Measurements from ENCODE around the gene GDPD4.

DNA sequence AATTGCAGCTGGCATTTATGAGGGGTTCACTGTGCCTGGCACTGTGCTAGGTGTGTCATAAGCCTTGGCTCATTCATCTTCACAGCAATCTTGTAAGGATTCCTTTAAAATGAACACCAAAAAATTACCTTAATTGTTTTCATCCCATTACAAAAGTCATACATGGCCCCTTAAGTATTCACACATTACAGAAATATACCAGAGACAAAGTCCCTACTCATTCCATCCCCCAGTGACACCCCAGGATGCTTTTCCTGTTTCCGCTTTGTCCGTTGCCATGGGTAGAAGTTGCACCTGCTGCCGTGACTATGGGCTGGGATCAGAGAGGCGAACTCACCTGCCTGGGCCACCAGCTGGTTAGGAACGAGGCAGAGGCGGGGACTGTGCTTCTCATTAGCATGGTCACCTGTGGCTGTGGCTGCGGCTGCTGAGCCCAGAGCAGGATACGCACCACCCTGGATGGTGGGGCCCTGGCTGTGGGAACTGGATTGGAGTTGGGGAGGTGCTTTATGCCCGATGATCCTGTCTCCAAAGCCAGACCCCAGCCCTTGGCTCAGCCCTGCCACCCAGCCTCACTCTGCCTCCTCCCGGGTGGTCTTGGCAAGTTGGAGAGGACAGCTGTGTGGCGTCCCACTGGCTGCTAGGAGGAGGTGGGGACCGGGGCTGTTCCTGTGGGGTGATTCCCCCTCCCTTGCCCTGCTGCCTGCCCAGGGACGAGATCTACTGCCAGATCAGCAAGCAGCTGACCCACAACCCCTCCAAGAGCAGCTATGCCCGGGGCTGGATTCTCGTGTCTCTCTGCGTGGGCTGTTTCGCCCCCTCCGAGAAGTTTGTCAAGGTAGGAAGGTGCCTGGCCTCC is 112.6 kb downstream of the GDPD4 start:
- TF ChIP-seq POLR2AphosphoS5 (IDR thresholded peaks at IDR 0.05; ENCODE audit: low read depth, low read length) (no peak), CTCF (IDR thresholded peaks at IDR 0.05) (no peak; the same call in none of the 2 replicates), TCF7L2 (IDR thresholded peaks at IDR 0.05; ENCODE audit: low read depth, low read length) (no peak), SIN3A (IDR thresholded peaks at IDR 0.05; ENCODE audit: borderline replicate concordance, insufficient read depth, low read depth, low read length) (no peak)
- TF ChIP-seq, protein P1, sequence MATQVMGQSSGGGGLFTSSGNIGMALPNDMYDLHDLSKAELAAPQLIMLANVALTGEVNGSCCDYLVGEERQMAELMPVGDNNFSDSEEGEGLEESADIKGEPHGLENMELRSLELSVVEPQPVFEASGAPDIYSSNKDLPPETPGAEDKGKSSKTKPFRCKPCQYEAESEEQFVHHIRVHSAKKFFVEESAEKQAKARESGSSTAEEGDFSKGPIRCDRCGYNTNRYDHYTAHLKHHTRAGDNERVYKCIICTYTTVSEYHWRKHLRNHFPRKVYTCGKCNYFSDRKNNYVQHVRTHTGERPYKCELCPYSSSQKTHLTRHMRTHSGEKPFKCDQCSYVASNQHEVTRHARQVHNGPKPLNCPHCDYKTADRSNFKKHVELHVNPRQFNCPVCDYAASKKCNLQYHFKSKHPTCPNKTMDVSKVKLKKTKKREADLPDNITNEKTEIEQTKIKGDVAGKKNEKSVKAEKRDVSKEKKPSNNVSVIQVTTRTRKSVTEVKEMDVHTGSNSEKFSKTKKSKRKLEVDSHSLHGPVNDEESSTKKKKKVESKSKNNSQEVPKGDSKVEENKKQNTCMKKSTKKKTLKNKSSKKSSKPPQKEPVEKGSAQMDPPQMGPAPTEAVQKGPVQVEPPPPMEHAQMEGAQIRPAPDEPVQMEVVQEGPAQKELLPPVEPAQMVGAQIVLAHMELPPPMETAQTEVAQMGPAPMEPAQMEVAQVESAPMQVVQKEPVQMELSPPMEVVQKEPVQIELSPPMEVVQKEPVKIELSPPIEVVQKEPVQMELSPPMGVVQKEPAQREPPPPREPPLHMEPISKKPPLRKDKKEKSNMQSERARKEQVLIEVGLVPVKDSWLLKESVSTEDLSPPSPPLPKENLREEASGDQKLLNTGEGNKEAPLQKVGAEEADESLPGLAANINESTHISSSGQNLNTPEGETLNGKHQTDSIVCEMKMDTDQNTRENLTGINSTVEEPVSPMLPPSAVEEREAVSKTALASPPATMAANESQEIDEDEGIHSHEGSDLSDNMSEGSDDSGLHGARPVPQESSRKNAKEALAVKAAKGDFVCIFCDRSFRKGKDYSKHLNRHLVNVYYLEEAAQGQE (IDR thresholded peaks at IDR 0.05; ENCODE audit: insufficient read depth in 1 of 2, low read depth in 2 of 2, low read length in 1 of 2): no peak
